C4-2B (cell line): ENCODE measurements around the gene SMC6.
A peak's percentile ranks its signal among the peaks of the same experiment; 100 is the strongest.

Experiments
- CTCF ChIP-seq: fragments of 450-650 bp; conservative IDR thresholded peaks from 2 replicates; pipeline ENCODE4 v1.5.1; 2017; ENCODE audit warnings: mild to moderate bottlenecking
- ZFX ChIP-seq: fragments of 450-650 bp; IDR thresholded peaks from 2 replicates; pipeline ENCODE4 v1.6.1; 2017

- no peak for TF ChIP-seq CTCF
- peak; percentile 55 for TF ChIP-seq ZFX
Measured at GRCh38 chr2:17753803-17754663, at the start of gene SMC6, which contains the start of gene GEN1.
